Right lobe of liver (tissue), 4 donors: ENCODE results near the gene YKT6.

Source experiments
- CTCF ChIP-seq, 4 donors: fragments of 200-600 bp in 3 of 4; fragments of 450-650 bp in 1 of 4; IDR thresholded peaks; one replicate each; pipeline versions ENCODE4 v1.5.1 to v1.8.0; 2016 to 2022; ENCODE audit warnings: antibody characterized with exemption in 4 of 4, mild to moderate bottlenecking in 2 of 4
- POLR2A ChIP-seq: fragments of 450-650 bp; IDR thresholded peaks from one replicate; pipeline ENCODE4 v1.6.1; 2017; ENCODE audit warnings: antibody characterized with exemption, mild to moderate bottlenecking
- donor health status: DM: no; HTN: no; CAD: no.
- donor health status: DM: no; HTN: no; CAD: no.
- donor health status: DM: no; HTN: yes; CAD: no.

- TF ChIP-seq POLR2A: no peak
- no peak for TF ChIP-seq CTCF (IDR thresholded peaks at IDR 0.05)
Observed at GRCh38 chr7:44175730-44176129, 25.0 kb upstream of the YKT6 start.
